Gastroesophageal sphincter (tissue), 3 donors: Measurements from ENCODE around the gene OTOL1.

Experiments used
- POLR2A ChIP-seq, 2 donors: fragments of 450-650 bp; IDR thresholded peaks; one replicate each; pipeline ENCODE4 v1.6.1; 2017; ENCODE audit warnings: antibody characterized with exemption in 2 of 2, mild to moderate bottlenecking in 2 of 2, moderate library complexity in 1 of 2
- POLR2AphosphoS5 ChIP-seq: sonication (generic); formaldehyde crosslinking; IDR thresholded peaks from one replicate; pipeline ENCODE4 v1.6.1; 2017; ENCODE audit warnings: antibody characterized with exemption
- TF ChIP-seq, protein P1 (sequence below), 4 experiments: fragments of 200-600 bp in 2 of 4; fragments of 450-650 bp in 2 of 4; sonication (generic) in 1 of 4; IDR thresholded peaks; one replicate each; pipeline ENCODE4 v1.5.1; 2017 to 2019; ENCODE audit warnings: antibody characterized with exemption in 4 of 4, mild to moderate bottlenecking in 2 of 4, moderate library complexity in 2 of 4

DNA sequence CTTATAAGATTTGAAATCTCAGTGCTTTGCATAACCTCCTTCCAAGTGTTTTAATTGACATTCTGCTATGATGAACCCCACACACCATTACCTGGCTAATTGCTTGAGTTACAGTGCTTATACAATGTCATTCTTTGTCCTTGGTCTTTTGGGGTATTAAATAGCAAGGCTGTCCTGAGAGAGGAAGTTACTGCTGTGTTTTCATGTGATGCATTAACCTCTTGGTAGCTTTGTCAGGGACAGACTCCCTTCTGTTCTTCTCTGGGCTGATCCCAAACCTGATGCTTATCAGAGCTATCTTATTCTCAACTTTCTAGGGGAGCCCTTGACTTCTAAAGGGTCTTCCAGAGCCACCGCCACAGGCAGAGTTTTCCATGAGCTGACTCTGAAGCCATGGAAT, 12.4 kb upstream of the OTOL1 start:
- TF ChIP-seq POLR2AphosphoS5 (no peak), POLR2A (IDR thresholded peaks at IDR 0.05) (no peak)
- TF ChIP-seq, protein P1, sequence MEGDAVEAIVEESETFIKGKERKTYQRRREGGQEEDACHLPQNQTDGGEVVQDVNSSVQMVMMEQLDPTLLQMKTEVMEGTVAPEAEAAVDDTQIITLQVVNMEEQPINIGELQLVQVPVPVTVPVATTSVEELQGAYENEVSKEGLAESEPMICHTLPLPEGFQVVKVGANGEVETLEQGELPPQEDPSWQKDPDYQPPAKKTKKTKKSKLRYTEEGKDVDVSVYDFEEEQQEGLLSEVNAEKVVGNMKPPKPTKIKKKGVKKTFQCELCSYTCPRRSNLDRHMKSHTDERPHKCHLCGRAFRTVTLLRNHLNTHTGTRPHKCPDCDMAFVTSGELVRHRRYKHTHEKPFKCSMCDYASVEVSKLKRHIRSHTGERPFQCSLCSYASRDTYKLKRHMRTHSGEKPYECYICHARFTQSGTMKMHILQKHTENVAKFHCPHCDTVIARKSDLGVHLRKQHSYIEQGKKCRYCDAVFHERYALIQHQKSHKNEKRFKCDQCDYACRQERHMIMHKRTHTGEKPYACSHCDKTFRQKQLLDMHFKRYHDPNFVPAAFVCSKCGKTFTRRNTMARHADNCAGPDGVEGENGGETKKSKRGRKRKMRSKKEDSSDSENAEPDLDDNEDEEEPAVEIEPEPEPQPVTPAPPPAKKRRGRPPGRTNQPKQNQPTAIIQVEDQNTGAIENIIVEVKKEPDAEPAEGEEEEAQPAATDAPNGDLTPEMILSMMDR (IDR thresholded peaks at IDR 0.05): no peak
